MM.1S (cell line): ENCODE data around the gene RAB11FIP5.

ENCODE experiments used
- DNase-seq: peaks from one replicate; pipeline ENCODE4 v3.0.0-alpha.2; 2015
- H2AFZ ChIP-seq: fragments of 300-600 bp; sonication (generic); 2 replicates; pipeline ENCODE4 v1.6.0; 2016; ENCODE audit warnings: antibody characterized with exemption, low read length
- H3F3A ChIP-seq: fragments of 300-600 bp; sonication (generic); 2 replicates; pipeline ENCODE4 v1.6.1; 2016; ENCODE audit warnings: mild to moderate bottlenecking, antibody characterized with exemption, low read length, moderate library complexity, mixed read lengths; ENCODE audit not compliant: insufficient read depth
- H3K27ac ChIP-seq: fragments of 300-600 bp; sonication (generic); 2 replicates; pipeline ENCODE4 v1.5.1; 2016; ENCODE audit warnings: mild to moderate bottlenecking, low read length
- H3K27me3 ChIP-seq: fragments of 300-600 bp; sonication (generic); replicated peaks from 2 replicates; pipeline ENCODE4 v1.6.0; 2016; ENCODE audit warnings: low read length; ENCODE audit not compliant: insufficient read depth
- H3K36me3 ChIP-seq: fragments of 300-600 bp; sonication (generic); replicated peaks from 2 replicates; pipeline ENCODE4 v1.6.1; 2016; ENCODE audit warnings: mild to moderate bottlenecking, low read length, mixed read lengths; ENCODE audit not compliant: insufficient read depth
- H3K4me1 ChIP-seq: fragments of 300-600 bp; sonication (generic); 2 replicates; pipeline ENCODE4 v1.6.1; 2016; ENCODE audit warnings: low read length, mixed read lengths
- H3K4me2 ChIP-seq: fragments of 300-600 bp; sonication (generic); 2 replicates; pipeline ENCODE4 v1.6.0; 2016; ENCODE audit warnings: low read depth, low read length
- H3K4me3 ChIP-seq: fragments of 300-600 bp; sonication (generic); 2 replicates; pipeline ENCODE4 v1.5.1; 2016; ENCODE audit warnings: low read length, mixed read lengths
- H3K79me2 ChIP-seq: fragments of 300-600 bp; sonication (generic); 2 replicates; pipeline ENCODE4 v1.6.1; 2016; ENCODE audit warnings: mixed run types, low read length, mixed read lengths
- H3K9ac ChIP-seq: fragments of 300-600 bp; sonication (generic); 2 replicates; pipeline ENCODE4 v1.6.1; 2016; ENCODE audit warnings: low read length, mixed read lengths
- H3K9me2 ChIP-seq: fragments of 300-600 bp; sonication (generic); replicated peaks from 2 replicates; pipeline ENCODE4 v1.6.1; 2016; ENCODE audit warnings: mild to moderate bottlenecking, low read length, mixed read lengths; ENCODE audit not compliant: insufficient read depth
- H3K9me3 ChIP-seq: fragments of 300-600 bp; sonication (generic); replicated peaks from 2 replicates; pipeline ENCODE4 v1.6.1; 2016; ENCODE audit warnings: mild to moderate bottlenecking, low read length, mixed read lengths; ENCODE audit not compliant: insufficient read depth
- H4K20me1 ChIP-seq: fragments of 300-600 bp; sonication (generic); 2 replicates; pipeline ENCODE4 v1.6.1; 2016; ENCODE audit warnings: mild to moderate bottlenecking, low read length, moderate library complexity, mixed read lengths; ENCODE audit not compliant: insufficient read depth
- EZH2 ChIP-seq: fragments of 300-600 bp; sonication (generic); optimal IDR thresholded peaks from 2 replicates; pipeline ENCODE3; 2017; ENCODE audit warnings: low read depth, mild to moderate bottlenecking, antibody characterized with exemption, low read length, mixed read lengths
- EZH2phosphoT487 ChIP-seq: fragments of 300-600 bp; sonication (generic); IDR thresholded peaks from 2 replicates; pipeline ENCODE4 v1.6.1; 2018; ENCODE audit warnings: antibody characterized with exemption, low read length
- TF ChIP-seq, protein P1 (sequence below): fragments of 300-600 bp; sonication (generic); IDR thresholded peaks from 2 replicates; pipeline ENCODE4 v1.5.1; 2016; ENCODE audit warnings: antibody characterized with exemption, low read length, mixed read lengths

The RAB11FIP5 gene

DNA sequence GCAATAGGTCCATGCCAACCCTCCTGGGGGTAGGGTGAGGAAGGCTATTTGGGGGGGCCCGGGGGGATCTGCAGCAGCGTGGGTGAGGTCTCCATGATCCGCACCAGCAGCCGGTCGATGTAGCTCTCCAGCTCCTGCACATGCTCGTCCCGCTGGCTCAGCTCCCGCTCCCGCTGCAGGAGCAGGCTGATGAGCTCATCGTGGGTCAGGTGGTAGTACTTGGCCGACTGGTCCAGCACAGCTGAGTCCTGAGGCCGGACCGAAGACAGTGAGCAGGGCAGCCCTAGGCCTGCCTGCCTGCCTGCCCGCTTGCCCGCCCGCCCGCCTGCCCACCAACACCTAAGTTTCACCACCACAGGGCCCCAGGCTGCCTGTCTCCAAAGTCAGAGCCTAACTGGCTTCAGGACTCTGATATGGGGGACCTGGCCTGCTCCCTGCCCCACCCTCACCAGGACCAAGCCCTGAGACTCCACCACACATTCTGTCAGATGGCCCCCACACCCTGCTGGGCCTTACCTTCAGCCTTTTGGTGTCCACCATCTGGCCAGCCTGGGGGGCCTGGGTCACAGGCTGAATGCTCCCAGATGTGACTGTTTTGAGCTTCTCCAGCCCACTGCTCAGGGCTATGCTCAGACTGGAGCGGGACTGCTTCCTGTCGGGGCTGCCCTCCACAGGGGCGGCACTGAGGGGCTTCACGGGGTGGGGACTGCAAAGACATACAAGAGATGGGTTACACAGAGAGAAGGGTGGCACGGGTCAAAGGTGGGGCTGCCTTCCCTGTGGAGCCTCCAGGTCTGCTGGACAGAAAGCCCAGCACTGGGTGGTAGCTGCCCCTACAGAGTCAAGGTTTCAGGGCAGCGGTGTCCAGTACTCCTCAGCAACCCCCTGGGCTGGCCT, 37.0 kb downstream of the RAB11FIP5 start:
- Histone ChIP-seq H2AFZ (no peak overlapping the region), H3K27ac (no peak overlapping the region), H4K20me1 (no peaks in the 10 kb centered on the region), H3K4me2 (no peak overlapping the region), H3K4me3 (no peak overlapping the region), H3K9ac (no peak overlapping the region), H3K79me2 (peaks cover 3% of the 10 kb centered on the region), H3K9me3 (no peaks in the 10 kb centered on the region), H3K36me3 (no peaks in the 10 kb centered on the region), H3K9me2 (no peaks in the 10 kb centered on the region), H3K4me1 (no peaks in the 10 kb centered on the region), H3K27me3 (no peaks in the 10 kb centered on the region), H3F3A (0 out of 2 replicates have a peak, but pooled peaks cover 5% of the 10 kb centered on the region)
- DNase-seq: no peak
- no peak for TF ChIP-seq EZH2

DNA sequence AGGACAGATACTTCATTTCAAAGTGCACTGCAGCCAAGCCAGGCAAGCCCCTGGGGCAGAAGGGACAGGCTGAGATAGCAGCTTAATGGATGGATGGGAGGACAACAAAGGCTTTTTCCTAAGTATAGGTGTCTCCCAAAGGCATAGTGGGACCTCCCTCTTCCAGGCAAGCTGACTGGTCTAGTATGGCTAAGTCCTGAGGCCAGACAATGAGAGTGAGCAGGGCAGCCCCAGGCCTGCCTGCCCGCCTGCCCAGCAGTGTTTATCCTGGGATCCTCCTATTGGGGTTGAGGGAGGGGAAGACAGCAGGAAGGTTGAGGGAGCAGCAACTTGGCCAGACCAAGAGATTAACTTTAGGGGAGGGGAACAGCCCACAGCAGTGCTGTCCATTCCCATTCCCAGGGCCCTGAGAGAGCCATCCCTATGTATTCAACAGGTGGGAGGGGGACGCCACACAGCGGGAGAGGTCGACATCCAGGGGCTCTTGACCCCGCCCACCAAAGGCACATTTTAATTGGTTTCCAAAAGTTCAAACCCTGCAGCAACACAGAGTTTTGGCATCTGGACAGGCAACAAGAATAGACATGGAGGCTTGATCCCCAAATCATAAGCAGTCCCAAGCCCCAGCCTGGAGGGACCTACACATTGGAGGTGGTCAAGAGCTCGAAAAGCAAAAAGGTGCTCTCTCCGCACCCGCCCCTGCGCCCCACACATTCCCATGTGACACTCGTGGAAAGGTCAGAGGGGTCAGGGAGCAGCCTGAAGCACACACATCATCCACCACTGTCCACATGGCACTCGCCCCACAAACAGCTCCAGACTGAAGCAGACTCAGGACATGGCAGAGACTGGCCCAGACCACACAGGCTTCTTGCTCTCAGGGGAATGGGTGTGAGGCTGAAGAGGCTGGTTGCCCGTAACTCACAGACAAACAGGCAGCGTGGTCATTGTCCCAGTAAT, 38.4 kb downstream of the RAB11FIP5 start:
- Histone ChIP-seq H4K20me1 (no peaks in the 10 kb centered on the region), H3K4me2 (no peak overlapping the region), H3K9me3 (no peaks in the 10 kb centered on the region), H3K79me2 (peaks cover 16% of the 10 kb centered on the region), H3K36me3 (no peaks in the 10 kb centered on the region), H3K27ac (no peak overlapping the region), H3K9ac (no peak overlapping the region), H3K27me3 (no peaks in the 10 kb centered on the region), H3K9me2 (no peaks in the 10 kb centered on the region), H3K4me3 (no peak overlapping the region), H3K4me1 (peaks cover 6% of the 10 kb centered on the region; the same call in 1 of the 2 replicates), H2AFZ (no peak overlapping the region), H3F3A (0 out of 2 replicates have a peak, but pooled peaks cover 5% of the 10 kb centered on the region)
- DNase-seq: no peak
- TF ChIP-seq, protein P1, sequence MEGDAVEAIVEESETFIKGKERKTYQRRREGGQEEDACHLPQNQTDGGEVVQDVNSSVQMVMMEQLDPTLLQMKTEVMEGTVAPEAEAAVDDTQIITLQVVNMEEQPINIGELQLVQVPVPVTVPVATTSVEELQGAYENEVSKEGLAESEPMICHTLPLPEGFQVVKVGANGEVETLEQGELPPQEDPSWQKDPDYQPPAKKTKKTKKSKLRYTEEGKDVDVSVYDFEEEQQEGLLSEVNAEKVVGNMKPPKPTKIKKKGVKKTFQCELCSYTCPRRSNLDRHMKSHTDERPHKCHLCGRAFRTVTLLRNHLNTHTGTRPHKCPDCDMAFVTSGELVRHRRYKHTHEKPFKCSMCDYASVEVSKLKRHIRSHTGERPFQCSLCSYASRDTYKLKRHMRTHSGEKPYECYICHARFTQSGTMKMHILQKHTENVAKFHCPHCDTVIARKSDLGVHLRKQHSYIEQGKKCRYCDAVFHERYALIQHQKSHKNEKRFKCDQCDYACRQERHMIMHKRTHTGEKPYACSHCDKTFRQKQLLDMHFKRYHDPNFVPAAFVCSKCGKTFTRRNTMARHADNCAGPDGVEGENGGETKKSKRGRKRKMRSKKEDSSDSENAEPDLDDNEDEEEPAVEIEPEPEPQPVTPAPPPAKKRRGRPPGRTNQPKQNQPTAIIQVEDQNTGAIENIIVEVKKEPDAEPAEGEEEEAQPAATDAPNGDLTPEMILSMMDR: no peak
- TF ChIP-seq EZH2phosphoT487 (no peak), EZH2 (no peak)

DNA sequence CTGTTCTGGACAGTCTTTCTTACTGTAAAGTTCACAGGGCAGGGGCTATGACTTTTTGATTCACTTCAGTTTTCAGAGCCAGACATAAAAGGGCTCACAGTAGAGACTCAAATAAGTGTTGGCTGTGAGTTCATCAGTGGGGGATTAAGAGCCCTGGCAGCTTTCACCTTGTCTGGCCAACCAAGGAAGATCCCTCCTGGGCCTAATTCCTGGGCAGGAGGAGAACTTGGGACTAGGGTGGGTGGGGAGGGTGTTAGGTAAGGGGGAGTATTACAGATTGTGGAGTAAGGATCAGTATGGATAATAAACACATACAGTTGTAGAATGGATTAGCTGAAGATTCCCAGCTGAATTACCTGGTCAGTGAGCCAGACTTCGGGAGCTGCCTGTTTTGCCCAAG, 40.3 kb downstream of the RAB11FIP5 start:
- Histone ChIP-seq H3K9me2 (no peaks in the 10 kb centered on the region), H2AFZ (peak overlapping the region; percentile 76), H3K9ac (no peak overlapping the region), H4K20me1 (no peaks in the 10 kb centered on the region), H3K27ac (no peak overlapping the region), H3K9me3 (no peaks in the 10 kb centered on the region), H3K4me3 (no peak overlapping the region; the same call in 1 of the 2 replicates), H3K4me2 (peak overlapping the region; percentile 90; the same call in 1 of the 2 replicates), H3K36me3 (no peaks in the 10 kb centered on the region), H3K27me3 (no peaks in the 10 kb centered on the region), H3K79me2 (peaks cover 36% of the 10 kb centered on the region), H3K4me1 (peaks cover 6% of the 10 kb centered on the region; the same call in 1 of the 2 replicates), H3F3A (0 out of 2 replicates have a peak, but pooled peaks cover 5% of the 10 kb centered on the region)
- no peak for TF ChIP-seq EZH2
- no peak for TF ChIP-seq EZH2phosphoT487
- TF ChIP-seq, protein P1: no peak
- no peak for DNase-seq
